ENCODE data around the gene CADM1. TPM values are rescaled to one million over a fixed set of nuclear protein-coding genes. Genes with fewer than 3 reads are reported as not detected.

Gene CADM1
- total and polyA plus RNA-seq, 10 of the 15 experiments (the other 5 are each of a cell fraction or from before 2014, with no cell fraction given) = 0.03 to 0.48 (median 0.15) TPM; not detected in 3

DNA sequence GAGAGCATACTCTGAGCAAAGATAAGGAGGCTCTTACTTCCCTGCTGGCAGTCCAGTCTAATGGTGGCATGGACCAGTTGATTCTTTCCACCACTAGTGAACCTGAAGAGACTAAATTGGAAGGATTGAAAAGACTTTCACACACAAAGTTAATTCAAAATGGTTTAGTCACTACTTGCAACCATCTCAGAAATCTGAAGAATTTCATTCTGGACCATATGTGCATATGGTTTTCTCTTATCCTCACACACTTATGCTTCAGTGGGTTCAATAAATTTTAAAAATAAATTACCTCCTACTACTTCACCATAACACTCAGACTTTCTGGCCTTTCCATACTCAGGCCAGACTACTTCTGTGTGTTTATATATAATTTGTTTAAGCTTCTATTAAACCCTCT lies 44.7 kb downstream of the CADM1 start:
- H3K9me3 ChIP-seq (replicated peaks; ENCODE audit: control insufficient read depth, insufficient read depth, low read length) = no peaks in the 10 kb centered on the region
- no peak overlapping the region for H3K9ac ChIP-seq (ENCODE audit: control insufficient read depth, insufficient read depth, low read length)
- no peaks in the 10 kb centered on the region for H3K4me1 ChIP-seq (ENCODE audit: control insufficient read depth, insufficient read depth, low read length)
- H3K4me2 ChIP-seq (ENCODE audit: control insufficient read depth, insufficient read depth) = no peak overlapping the region
- no peak overlapping the region for H2AFZ ChIP-seq (ENCODE audit: control insufficient read depth, low read depth, low read length)
- BruUV-seq (replicated peaks) = no TSS peak
- DNase-seq (ENCODE audit: low read depth, low spot score) (no peak), FAIRE-seq (no peak), ATAC-seq (no peak)
- ChIA-PET POLR2A (no interaction called here), SMC1A (ENCODE audit: uncharacterized antibody, unreplicated experiment) (no interaction called here), RAD21 (ENCODE audit: unreplicated experiment) (no interaction called here), CTCF (no interaction called here)
- no peak overlapping the region for H3K4me3 ChIP-seq
- intact Hi-C loops (cut with micrococcal nuclease; ENCODE audit: unreplicated experiment) (no loop called here), in situ Hi-C loops (cut with MboI) (no loop called here)
- no peaks in the 10 kb centered on the region for H4K20me1 ChIP-seq (ENCODE audit: control insufficient read depth, insufficient read depth)
- H3K27ac ChIP-seq (ENCODE audit: control insufficient read depth, insufficient read depth) = no peak overlapping the region
- TF ChIP-seq YBX1 (IDR thresholded peaks at IDR 0.05) (no peak), HDAC2 (IDR thresholded peaks at IDR 0.05) (no peak), FOXK2 (IDR thresholded peaks at IDR 0.05) (no peak), ZNF217 (IDR thresholded peaks at IDR 0.05) (no peak), STAT1 (conservative IDR thresholded peaks at IDR 0.05) (no peak), IRF4 (IDR thresholded peaks at IDR 0.05; ENCODE audit: low read depth, low read length) (no peak), TCF12 (IDR thresholded peaks at IDR 0.05; ENCODE audit: low read depth, low read length) (no peak), LARP7 (IDR thresholded peaks at IDR 0.05) (no peak), STAT3 (IDR thresholded peaks at IDR 0.05; ENCODE audit: low read depth, low read length) (no peak)
- TF ChIP-seq, protein P1, sequence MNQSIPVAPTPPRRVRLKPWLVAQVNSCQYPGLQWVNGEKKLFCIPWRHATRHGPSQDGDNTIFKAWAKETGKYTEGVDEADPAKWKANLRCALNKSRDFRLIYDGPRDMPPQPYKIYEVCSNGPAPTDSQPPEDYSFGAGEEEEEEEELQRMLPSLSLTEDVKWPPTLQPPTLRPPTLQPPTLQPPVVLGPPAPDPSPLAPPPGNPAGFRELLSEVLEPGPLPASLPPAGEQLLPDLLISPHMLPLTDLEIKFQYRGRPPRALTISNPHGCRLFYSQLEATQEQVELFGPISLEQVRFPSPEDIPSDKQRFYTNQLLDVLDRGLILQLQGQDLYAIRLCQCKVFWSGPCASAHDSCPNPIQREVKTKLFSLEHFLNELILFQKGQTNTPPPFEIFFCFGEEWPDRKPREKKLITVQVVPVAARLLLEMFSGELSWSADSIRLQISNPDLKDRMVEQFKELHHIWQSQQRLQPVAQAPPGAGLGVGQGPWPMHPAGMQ (IDR thresholded peaks at IDR 0.05; ENCODE audit: borderline replicate concordance) = no peak
- TF ChIP-seq, protein P2, sequence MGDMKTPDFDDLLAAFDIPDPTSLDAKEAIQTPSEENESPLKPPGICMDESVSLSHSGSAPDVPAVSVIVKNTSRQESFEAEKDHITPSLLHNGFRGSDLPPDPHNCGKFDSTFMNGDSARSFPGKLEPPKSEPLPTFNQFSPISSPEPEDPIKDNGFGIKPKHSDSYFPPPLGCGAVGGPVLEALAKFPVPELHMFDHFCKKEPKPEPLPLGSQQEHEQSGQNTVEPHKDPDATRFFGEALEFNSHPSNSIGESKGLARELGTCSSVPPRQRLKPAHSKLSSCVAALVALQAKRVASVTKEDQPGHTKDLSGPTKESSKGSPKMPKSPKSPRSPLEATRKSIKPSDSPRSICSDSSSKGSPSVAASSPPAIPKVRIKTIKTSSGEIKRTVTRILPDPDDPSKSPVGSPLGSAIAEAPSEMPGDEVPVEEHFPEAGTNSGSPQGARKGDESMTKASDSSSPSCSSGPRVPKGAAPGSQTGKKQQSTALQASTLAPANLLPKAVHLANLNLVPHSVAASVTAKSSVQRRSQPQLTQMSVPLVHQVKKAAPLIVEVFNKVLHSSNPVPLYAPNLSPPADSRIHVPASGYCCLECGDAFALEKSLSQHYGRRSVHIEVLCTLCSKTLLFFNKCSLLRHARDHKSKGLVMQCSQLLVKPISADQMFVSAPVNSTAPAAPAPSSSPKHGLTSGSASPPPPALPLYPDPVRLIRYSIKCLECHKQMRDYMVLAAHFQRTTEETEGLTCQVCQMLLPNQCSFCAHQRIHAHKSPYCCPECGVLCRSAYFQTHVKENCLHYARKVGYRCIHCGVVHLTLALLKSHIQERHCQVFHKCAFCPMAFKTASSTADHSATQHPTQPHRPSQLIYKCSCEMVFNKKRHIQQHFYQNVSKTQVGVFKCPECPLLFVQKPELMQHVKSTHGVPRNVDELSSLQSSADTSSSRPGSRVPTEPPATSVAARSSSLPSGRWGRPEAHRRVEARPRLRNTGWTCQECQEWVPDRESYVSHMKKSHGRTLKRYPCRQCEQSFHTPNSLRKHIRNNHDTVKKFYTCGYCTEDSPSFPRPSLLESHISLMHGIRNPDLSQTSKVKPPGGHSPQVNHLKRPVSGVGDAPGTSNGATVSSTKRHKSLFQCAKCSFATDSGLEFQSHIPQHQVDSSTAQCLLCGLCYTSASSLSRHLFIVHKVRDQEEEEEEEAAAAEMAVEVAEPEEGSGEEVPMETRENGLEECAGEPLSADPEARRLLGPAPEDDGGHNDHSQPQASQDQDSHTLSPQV (IDR thresholded peaks at IDR 0.05) = no peak
- TF ChIP-seq, protein P3, sequence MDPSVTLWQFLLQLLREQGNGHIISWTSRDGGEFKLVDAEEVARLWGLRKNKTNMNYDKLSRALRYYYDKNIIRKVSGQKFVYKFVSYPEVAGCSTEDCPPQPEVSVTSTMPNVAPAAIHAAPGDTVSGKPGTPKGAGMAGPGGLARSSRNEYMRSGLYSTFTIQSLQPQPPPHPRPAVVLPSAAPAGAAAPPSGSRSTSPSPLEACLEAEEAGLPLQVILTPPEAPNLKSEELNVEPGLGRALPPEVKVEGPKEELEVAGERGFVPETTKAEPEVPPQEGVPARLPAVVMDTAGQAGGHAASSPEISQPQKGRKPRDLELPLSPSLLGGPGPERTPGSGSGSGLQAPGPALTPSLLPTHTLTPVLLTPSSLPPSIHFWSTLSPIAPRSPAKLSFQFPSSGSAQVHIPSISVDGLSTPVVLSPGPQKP (IDR thresholded peaks at IDR 0.05; ENCODE audit: low read depth, low read length) = no peak
- TF ChIP-seq, protein P4, sequence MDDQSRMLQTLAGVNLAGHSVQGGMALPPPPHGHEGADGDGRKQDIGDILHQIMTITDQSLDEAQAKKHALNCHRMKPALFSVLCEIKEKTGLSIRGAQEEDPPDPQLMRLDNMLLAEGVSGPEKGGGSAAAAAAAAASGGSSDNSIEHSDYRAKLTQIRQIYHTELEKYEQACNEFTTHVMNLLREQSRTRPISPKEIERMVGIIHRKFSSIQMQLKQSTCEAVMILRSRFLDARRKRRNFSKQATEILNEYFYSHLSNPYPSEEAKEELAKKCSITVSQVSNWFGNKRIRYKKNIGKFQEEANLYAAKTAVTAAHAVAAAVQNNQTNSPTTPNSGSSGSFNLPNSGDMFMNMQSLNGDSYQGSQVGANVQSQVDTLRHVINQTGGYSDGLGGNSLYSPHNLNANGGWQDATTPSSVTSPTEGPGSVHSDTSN (IDR thresholded peaks at IDR 0.05; ENCODE audit: insufficient replicate concordance, low read depth, low read length) = no peak
- TF ChIP-seq, protein P5, sequence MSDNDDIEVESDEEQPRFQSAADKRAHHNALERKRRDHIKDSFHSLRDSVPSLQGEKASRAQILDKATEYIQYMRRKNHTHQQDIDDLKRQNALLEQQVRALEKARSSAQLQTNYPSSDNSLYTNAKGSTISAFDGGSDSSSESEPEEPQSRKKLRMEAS (IDR thresholded peaks at IDR 0.05; ENCODE audit: low read depth, low read length) = no peak
- TF ChIP-seq, protein P6, sequence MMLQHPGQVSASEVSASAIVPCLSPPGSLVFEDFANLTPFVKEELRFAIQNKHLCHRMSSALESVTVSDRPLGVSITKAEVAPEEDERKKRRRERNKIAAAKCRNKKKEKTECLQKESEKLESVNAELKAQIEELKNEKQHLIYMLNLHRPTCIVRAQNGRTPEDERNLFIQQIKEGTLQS (IDR thresholded peaks at IDR 0.05; ENCODE audit: borderline replicate concordance, extremely low read depth, low read depth, low read length) = no peak
- TF ChIP-seq, protein P7, sequence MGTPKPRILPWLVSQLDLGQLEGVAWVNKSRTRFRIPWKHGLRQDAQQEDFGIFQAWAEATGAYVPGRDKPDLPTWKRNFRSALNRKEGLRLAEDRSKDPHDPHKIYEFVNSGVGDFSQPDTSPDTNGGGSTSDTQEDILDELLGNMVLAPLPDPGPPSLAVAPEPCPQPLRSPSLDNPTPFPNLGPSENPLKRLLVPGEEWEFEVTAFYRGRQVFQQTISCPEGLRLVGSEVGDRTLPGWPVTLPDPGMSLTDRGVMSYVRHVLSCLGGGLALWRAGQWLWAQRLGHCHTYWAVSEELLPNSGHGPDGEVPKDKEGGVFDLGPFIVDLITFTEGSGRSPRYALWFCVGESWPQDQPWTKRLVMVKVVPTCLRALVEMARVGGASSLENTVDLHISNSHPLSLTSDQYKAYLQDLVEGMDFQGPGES (IDR thresholded peaks at IDR 0.05) = no peak
- H3K27me3 ChIP-seq (replicated peaks in 1 of 2; ENCODE audit: control insufficient read depth in 2 of 2, insufficient read depth in 2 of 2, low read length in 1 of 2) = peaks cover 0 to 6% of the 10 kb centered on the region in 2 experiments; a peak in 1 of 4 replicates
- no peaks in the 10 kb centered on the region for H3K79me2 ChIP-seq (ENCODE audit: control insufficient read depth, insufficient read depth, low read length)
- H3K36me3 ChIP-seq (ENCODE audit: control insufficient read depth in 2 of 2, insufficient read depth in 2 of 2, low read length in 1 of 2) = no peaks in the 10 kb centered on the region
